ENCODE data around the gene PEPD. TPM values are rescaled to one million over a fixed set of nuclear protein-coding genes. Genes with fewer than 3 reads are reported as not detected.
A peak's percentile ranks its signal among the peaks of the same experiment; 100 is the strongest.
"Not testable (repeated sequence)": the region's sequence is repeated elsewhere in the genome, so short reads cannot be mapped to it uniquely, and the experiment has no call there.

PEPD gene
- total RNA-seq, 1 experiment from 2014 or later, result 83.1 TPM

DNA sequence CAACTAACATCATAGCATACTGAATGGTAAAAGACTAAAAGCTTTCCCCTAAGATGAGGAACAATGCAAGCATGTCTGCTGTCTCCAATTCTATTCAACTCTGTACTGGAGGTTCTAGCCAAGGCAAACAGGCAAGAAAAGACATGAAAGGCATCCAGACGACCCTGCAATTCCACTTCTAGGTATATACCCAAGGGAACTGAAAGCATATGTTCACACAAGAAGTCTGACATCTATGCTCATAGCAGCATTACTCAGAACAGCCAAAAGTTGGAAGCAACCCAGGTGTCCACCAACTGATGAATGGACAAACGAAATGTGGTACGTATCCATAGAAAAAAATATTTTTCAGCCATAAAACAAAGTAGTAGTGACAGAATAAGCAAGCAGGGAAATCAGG is 39.1 kb downstream of the PEPD start:
- ChIA-PET CTCF (no interaction called here), POLR2A (interaction anchor here (0.6 kb wide), 1 partner anchor 355 kb away, joined by 6 read pairs; no protein-coding TSS in a partner anchor)
- H3K4me1 Mint-ChIP-seq, result no peaks in the 10 kb centered on the region
- H3K4me3 Mint-ChIP-seq, result no peak overlapping the region
- ATAC-seq (no peak), DNase-seq (ENCODE audit: low spot score) (no peak)
- peaks cover 24% of the 10 kb centered on the region for H3K9me3 Mint-ChIP-seq
- H3K36me3 Mint-ChIP-seq, result peaks cover 28% of the 10 kb centered on the region
- TF ChIP-seq ZNF232 (CRISPR knock-in tag; IDR thresholded peaks at IDR 0.05) (no peak), KAT7 (CRISPR knock-in tag; IDR thresholded peaks at IDR 0.05; ENCODE audit: borderline replicate concordance) (no peak), TEAD4 (CRISPR knock-in tag; IDR thresholded peaks at IDR 0.05) (no peak)
- TF ChIP-seq, protein P1, sequence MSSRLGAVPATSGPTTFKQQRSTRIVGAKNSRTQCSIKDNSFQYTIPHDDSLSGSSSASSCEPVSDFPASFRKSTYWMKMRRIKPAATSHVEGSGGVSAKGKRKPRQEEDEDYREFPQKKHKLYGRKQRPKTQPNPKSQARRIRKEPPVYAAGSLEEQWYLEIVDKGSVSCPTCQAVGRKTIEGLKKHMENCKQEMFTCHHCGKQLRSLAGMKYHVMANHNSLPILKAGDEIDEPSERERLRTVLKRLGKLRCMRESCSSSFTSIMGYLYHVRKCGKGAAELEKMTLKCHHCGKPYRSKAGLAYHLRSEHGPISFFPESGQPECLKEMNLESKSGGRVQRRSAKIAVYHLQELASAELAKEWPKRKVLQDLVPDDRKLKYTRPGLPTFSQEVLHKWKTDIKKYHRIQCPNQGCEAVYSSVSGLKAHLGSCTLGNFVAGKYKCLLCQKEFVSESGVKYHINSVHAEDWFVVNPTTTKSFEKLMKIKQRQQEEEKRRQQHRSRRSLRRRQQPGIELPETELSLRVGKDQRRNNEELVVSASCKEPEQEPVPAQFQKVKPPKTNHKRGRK (CRISPR knock-in tag; IDR thresholded peaks at IDR 0.05; ENCODE audit: borderline replicate concordance), result no peak
- TF ChIP-seq, protein P2, sequence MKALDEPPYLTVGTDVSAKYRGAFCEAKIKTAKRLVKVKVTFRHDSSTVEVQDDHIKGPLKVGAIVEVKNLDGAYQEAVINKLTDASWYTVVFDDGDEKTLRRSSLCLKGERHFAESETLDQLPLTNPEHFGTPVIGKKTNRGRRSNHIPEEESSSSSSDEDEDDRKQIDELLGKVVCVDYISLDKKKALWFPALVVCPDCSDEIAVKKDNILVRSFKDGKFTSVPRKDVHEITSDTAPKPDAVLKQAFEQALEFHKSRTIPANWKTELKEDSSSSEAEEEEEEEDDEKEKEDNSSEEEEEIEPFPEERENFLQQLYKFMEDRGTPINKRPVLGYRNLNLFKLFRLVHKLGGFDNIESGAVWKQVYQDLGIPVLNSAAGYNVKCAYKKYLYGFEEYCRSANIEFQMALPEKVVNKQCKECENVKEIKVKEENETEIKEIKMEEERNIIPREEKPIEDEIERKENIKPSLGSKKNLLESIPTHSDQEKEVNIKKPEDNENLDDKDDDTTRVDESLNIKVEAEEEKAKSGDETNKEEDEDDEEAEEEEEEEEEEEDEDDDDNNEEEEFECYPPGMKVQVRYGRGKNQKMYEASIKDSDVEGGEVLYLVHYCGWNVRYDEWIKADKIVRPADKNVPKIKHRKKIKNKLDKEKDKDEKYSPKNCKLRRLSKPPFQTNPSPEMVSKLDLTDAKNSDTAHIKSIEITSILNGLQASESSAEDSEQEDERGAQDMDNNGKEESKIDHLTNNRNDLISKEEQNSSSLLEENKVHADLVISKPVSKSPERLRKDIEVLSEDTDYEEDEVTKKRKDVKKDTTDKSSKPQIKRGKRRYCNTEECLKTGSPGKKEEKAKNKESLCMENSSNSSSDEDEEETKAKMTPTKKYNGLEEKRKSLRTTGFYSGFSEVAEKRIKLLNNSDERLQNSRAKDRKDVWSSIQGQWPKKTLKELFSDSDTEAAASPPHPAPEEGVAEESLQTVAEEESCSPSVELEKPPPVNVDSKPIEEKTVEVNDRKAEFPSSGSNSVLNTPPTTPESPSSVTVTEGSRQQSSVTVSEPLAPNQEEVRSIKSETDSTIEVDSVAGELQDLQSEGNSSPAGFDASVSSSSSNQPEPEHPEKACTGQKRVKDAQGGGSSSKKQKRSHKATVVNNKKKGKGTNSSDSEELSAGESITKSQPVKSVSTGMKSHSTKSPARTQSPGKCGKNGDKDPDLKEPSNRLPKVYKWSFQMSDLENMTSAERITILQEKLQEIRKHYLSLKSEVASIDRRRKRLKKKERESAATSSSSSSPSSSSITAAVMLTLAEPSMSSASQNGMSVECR (CRISPR knock-in tag; IDR thresholded peaks at IDR 0.05; ENCODE audit: borderline replicate concordance), result no peak
- H3K27me3 Mint-ChIP-seq (ENCODE audit: low read depth), result no peaks in the 10 kb centered on the region
- H3K27ac Mint-ChIP-seq, result no peak overlapping the region

DNA sequence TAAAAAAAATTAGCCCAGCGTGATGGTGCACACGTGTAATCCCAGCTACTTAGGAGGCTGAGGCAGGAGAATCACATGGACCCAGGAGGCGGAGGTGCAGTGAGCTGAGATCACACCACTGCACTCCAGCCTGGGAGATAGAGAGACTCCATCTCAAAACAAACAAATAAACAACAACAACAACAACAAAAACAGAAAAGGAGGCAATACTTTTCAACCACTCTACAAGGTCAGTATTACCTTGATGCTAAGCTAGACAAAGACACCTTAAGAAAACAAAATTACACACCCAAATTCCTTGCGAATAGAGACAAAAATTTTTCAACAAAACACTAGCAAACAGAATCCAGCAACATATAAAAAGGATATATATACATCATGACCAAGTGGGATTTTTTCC is 39.7 kb downstream of the PEPD start:
- no peak overlapping the region for H3K27ac Mint-ChIP-seq
- ChIA-PET POLR2A (no interaction called here), CTCF (no interaction called here)
- peaks cover 34% of the 10 kb centered on the region for H3K36me3 Mint-ChIP-seq
- TF ChIP-seq EMX1 (CRISPR knock-in tag; IDR thresholded peaks at IDR 0.05) (no peak), JUN (CRISPR knock-in tag; IDR thresholded peaks at IDR 0.05) (no peak)
- TF ChIP-seq, protein P3, sequence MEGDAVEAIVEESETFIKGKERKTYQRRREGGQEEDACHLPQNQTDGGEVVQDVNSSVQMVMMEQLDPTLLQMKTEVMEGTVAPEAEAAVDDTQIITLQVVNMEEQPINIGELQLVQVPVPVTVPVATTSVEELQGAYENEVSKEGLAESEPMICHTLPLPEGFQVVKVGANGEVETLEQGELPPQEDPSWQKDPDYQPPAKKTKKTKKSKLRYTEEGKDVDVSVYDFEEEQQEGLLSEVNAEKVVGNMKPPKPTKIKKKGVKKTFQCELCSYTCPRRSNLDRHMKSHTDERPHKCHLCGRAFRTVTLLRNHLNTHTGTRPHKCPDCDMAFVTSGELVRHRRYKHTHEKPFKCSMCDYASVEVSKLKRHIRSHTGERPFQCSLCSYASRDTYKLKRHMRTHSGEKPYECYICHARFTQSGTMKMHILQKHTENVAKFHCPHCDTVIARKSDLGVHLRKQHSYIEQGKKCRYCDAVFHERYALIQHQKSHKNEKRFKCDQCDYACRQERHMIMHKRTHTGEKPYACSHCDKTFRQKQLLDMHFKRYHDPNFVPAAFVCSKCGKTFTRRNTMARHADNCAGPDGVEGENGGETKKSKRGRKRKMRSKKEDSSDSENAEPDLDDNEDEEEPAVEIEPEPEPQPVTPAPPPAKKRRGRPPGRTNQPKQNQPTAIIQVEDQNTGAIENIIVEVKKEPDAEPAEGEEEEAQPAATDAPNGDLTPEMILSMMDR (IDR thresholded peaks at IDR 0.05), result no peak
- no peak for ATAC-seq
- H3K27me3 Mint-ChIP-seq (ENCODE audit: low read depth), result no peaks in the 10 kb centered on the region
- no peaks in the 10 kb centered on the region for H3K4me1 Mint-ChIP-seq
- H3K4me3 Mint-ChIP-seq, result no peak overlapping the region
- peaks cover 24% of the 10 kb centered on the region for H3K9me3 Mint-ChIP-seq
- DNase-seq (ENCODE audit: low spot score), result no peak

DNA sequence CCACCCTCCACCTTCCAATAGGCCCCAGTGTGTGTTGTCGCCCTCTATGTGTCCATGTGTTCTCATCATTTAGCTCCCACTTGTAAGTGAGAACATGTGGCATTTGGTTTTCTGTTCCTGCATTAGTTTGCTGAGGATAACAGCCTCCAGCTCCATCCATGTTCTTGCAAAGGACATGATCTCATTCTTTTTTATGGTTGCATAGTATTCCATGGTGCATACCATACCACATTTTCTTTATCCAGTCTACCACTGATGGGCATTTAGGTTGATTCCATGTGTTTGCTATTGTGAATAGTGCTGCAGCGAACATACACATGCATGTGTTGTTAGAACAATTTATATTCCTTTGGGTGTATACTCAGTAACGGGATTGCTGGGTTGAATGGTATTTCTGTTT is 42.0 kb downstream of the PEPD start:
- H3K4me1 Mint-ChIP-seq; POLR2A ChIA-PET; H3K27me3 Mint-ChIP-seq (ENCODE audit: low read depth); H3K27ac Mint-ChIP-seq; H3K4me3 Mint-ChIP-seq; ATAC-seq; CTCF ChIA-PET: not testable (repeated sequence)
- peaks cover 24% of the 10 kb centered on the region for H3K9me3 Mint-ChIP-seq
- peaks cover 34% of the 10 kb centered on the region for H3K36me3 Mint-ChIP-seq
- peak; percentile 1 for DNase-seq (ENCODE audit: low spot score)

DNA sequence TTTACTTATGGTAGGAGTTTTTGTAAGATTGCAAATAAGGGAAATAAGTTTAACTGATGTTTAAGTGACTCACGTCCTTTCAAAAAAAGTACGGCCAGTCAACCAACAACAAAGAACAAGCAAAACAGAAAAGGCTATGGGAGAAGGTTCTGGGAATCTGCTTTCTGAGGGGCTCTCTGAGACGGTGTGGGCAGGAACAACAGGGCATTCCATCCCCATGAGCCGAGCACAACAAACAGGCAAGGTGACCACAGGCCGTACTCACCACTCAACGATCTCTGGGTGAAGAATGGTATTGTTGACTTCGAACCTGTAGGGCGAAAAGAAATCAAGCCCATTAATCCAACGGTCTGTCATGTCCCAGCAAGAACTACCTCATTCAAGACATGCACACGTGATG is 43.8 kb downstream of the PEPD start:
- DNase-seq (ENCODE audit: low spot score) (no peak), ATAC-seq (no peak)
- Mint-ChIP-seq H3K9me3 (peaks cover 18% of the 10 kb centered on the region), H3K27me3 (ENCODE audit: low read depth) (no peaks in the 10 kb centered on the region), H3K36me3 (peaks cover 34% of the 10 kb centered on the region), H3K4me1 (no peaks in the 10 kb centered on the region), H3K4me3 (no peak overlapping the region), H3K27ac (no peak overlapping the region)
- POLR2A ChIA-PET, result no interaction called here
- TF ChIP-seq RORB (CRISPR knock-in tag; IDR thresholded peaks at IDR 0.05) (no peak), GRHL2 (CRISPR knock-in tag; IDR thresholded peaks at IDR 0.05; ENCODE audit: insufficient replicate concordance, severe bottlenecking) (no peak), ESRRA (CRISPR knock-in tag; IDR thresholded peaks at IDR 0.05; ENCODE audit: borderline replicate concordance) (no peak), ZNF219 (CRISPR knock-in tag; IDR thresholded peaks at IDR 0.05; ENCODE audit: borderline replicate concordance) (no peak), ZNF396 (CRISPR knock-in tag; IDR thresholded peaks at IDR 0.05; ENCODE audit: borderline replicate concordance) (no peak), MXD4 (CRISPR knock-in tag; IDR thresholded peaks at IDR 0.05; ENCODE audit: borderline replicate concordance) (no peak)
- TF ChIP-seq, protein P1 (CRISPR knock-in tag; IDR thresholded peaks at IDR 0.05; ENCODE audit: borderline replicate concordance), result no peak
- TF ChIP-seq, protein P4, sequence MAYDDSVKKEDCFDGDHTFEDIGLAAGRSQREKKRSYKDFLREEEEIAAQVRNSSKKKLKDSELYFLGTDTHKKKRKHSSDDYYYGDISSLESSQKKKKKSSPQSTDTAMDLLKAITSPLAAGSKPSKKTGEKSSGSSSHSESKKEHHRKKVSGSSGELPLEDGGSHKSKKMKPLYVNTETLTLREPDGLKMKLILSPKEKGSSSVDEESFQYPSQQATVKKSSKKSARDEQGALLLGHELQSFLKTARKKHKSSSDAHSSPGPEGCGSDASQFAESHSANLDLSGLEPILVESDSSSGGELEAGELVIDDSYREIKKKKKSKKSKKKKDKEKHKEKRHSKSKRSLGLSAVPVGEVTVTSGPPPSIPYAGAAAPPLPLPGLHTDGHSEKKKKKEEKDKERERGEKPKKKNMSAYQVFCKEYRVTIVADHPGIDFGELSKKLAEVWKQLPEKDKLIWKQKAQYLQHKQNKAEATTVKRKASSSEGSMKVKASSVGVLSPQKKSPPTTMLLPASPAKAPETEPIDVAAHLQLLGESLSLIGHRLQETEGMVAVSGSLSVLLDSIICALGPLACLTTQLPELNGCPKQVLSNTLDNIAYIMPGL (CRISPR knock-in tag; IDR thresholded peaks at IDR 0.05), result no peak
- CTCF ChIA-PET, result no interaction called here

Data from WTC11 (cell line).